SK-N-SH treated with all-trans-retinoic acid at 6 μM for 48 hours (cell line): ENCODE data around the gene KIF18B.

Experiments
- ATAC-seq: fragments of 200-7000 bp; cut with Tn5 transposase; 3 replicates; pipeline ENCODE4 v1.9.1; 2020; ENCODE audit warnings: mild to moderate bottlenecking, moderate library complexity
- ARNTL ChIP-seq: fragments of 450-650 bp; formaldehyde crosslinking; IDR thresholded peaks from 2 replicates; pipeline ENCODE4 v1.5.0; 2020; ENCODE audit warnings: low read depth, mild to moderate bottlenecking, moderate library complexity, borderline replicate concordance
- BACH2 ChIP-seq: fragments of 250-450 bp; sonication (Bioruptor Pico); IDR thresholded peaks from 2 replicates; pipeline ENCODE4 v1.9.0; 2021; ENCODE audit warnings: mild to moderate bottlenecking, borderline replicate concordance
- CREB5 ChIP-seq: fragments of 250-450 bp; sonication (Bioruptor Pico); IDR thresholded peaks from 2 replicates; pipeline ENCODE4 v1.5.1; 2020; ENCODE audit warnings: low read depth, mild to moderate bottlenecking, moderate library complexity
- CSDC2 ChIP-seq: fragments of 250-450 bp; sonication (Bioruptor Pico); IDR thresholded peaks from 2 replicates; pipeline ENCODE4 v1.5.0; 2020; ENCODE audit warnings: mild to moderate bottlenecking, moderate library complexity
- CSRNP3 ChIP-seq: fragments of 250-450 bp; sonication (Bioruptor Pico); IDR thresholded peaks from 2 replicates; pipeline ENCODE4 v1.5.1; 2021; ENCODE audit warnings: mild to moderate bottlenecking, moderate library complexity
- ESRRG ChIP-seq: fragments of 250-450 bp; sonication (Bioruptor Pico); IDR thresholded peaks from 2 replicates; pipeline ENCODE4 v1.6.1; 2021; ENCODE audit warnings: mild to moderate bottlenecking
- GLIS3 ChIP-seq: fragments of 250-450 bp; sonication (Bioruptor Pico); IDR thresholded peaks from 2 replicates; pipeline ENCODE4 v1.5.0; 2020; ENCODE audit warnings: mild to moderate bottlenecking, moderate library complexity
- ISL1 ChIP-seq: fragments of 250-450 bp; sonication (Bioruptor Pico); IDR thresholded peaks from 2 replicates; pipeline ENCODE4 v2.1.2; 2022; ENCODE audit warnings: mild to moderate bottlenecking, moderate library complexity
- OSR1 ChIP-seq: fragments of 250-450 bp; sonication (Bioruptor Pico); IDR thresholded peaks from 2 replicates; pipeline ENCODE4 v1.8.0; 2022; ENCODE audit warnings: moderate library complexity, mild to moderate bottlenecking, inconsistent platforms
- PATZ1 ChIP-seq: fragments of 250-450 bp; sonication (Bioruptor Pico); IDR thresholded peaks from 2 replicates; pipeline ENCODE4 v1.8.0; 2020; ENCODE audit warnings: mild to moderate bottlenecking, moderate library complexity, borderline replicate concordance
- POU6F1 ChIP-seq: fragments of 250-450 bp; sonication (Bioruptor Pico); IDR thresholded peaks from 2 replicates; pipeline ENCODE4 v1.8.0; 2021; ENCODE audit warnings: low read depth, mild to moderate bottlenecking, moderate library complexity, borderline replicate concordance
- PPARA ChIP-seq: fragments of 250-450 bp; sonication (Bioruptor Pico); IDR thresholded peaks from 2 replicates; pipeline ENCODE4 v1.5.0; 2020; ENCODE audit warnings: mild to moderate bottlenecking, borderline replicate concordance
- SNAI2 ChIP-seq: fragments of 250-450 bp; sonication (Bioruptor Pico); IDR thresholded peaks from 2 replicates; pipeline ENCODE4 v1.5.0; 2020; ENCODE audit warnings: mild to moderate bottlenecking, moderate library complexity
- TCF4 ChIP-seq: fragments of 250-450 bp; sonication (Bioruptor Pico); IDR thresholded peaks from 2 replicates; pipeline ENCODE4 v1.8.0; 2021; ENCODE audit warnings: mild to moderate bottlenecking, moderate library complexity, borderline replicate concordance
- TOX ChIP-seq: fragments of 250-450 bp; sonication (Bioruptor Pico); IDR thresholded peaks from 2 replicates; pipeline ENCODE4 v1.8.0; 2021; ENCODE audit warnings: mild to moderate bottlenecking, moderate library complexity, borderline replicate concordance
- TSHZ2 ChIP-seq: fragments of 250-450 bp; sonication (Bioruptor Pico); IDR thresholded peaks from 2 replicates; pipeline ENCODE4 v1.5.0; 2020; ENCODE audit warnings: mild to moderate bottlenecking, moderate library complexity
- ZC3H10 ChIP-seq: fragments of 250-450 bp; sonication (Bioruptor Pico); IDR thresholded peaks from 2 replicates; pipeline ENCODE4 v1.5.1; 2021; ENCODE audit warnings: mild to moderate bottlenecking, moderate library complexity
- ZFP3 ChIP-seq: fragments of 250-450 bp; sonication (Bioruptor Pico); IDR thresholded peaks from 2 replicates; pipeline ENCODE4 v1.5.0; 2020; ENCODE audit warnings: mild to moderate bottlenecking, moderate library complexity
- ZFP30 ChIP-seq: fragments of 450-650 bp; formaldehyde crosslinking; IDR thresholded peaks from 2 replicates; pipeline ENCODE4 v1.5.0; 2022; ENCODE audit warnings: mild to moderate bottlenecking, moderate library complexity
- ZNF8 ChIP-seq: fragments of 450-650 bp; formaldehyde crosslinking; IDR thresholded peaks from 2 replicates; pipeline ENCODE4 v1.5.0; 2020; ENCODE audit warnings: mild to moderate bottlenecking, moderate library complexity

KIF18B gene

GRCh38 chr17:44878627-44879221 lies 68.8 kb downstream of the KIF18B start:
- ATAC-seq, result peak; percentile 69
- TF ChIP-seq OSR1 (CRISPR knock-in tag), result no peak
- no peak for TF ChIP-seq TOX (CRISPR knock-in tag)

GRCh38 chr17:44877121-44877520 lies 70.5 kb downstream of the KIF18B start:
- no peak for TF ChIP-seq ZFP30 (CRISPR knock-in tag)
- no peak for TF ChIP-seq POU6F1 (CRISPR knock-in tag)
- TF ChIP-seq ZNF8 (CRISPR knock-in tag), result no peak
- no peak for TF ChIP-seq TCF4
- no peak for TF ChIP-seq ESRRG (CRISPR knock-in tag)
- no peak for TF ChIP-seq TSHZ2 (CRISPR knock-in tag)
- no peak for TF ChIP-seq PPARA
- TF ChIP-seq ZC3H10 (CRISPR knock-in tag), result no peak
- no peak for TF ChIP-seq ZFP3 (CRISPR knock-in tag)
- TF ChIP-seq GLIS3 (CRISPR knock-in tag), result no peak
- TF ChIP-seq CSDC2, result no peak
- TF ChIP-seq TOX (CRISPR knock-in tag), result no peak
- no peak for TF ChIP-seq ARNTL (CRISPR knock-in tag)
- TF ChIP-seq PATZ1 (CRISPR knock-in tag), result no peak
- no peak for TF ChIP-seq SNAI2 (CRISPR knock-in tag)
- TF ChIP-seq CREB5 (CRISPR knock-in tag), result no peak
- TF ChIP-seq ISL1 (CRISPR knock-in tag), result no peak
- no peak for ATAC-seq

GRCh38 chr17:44875761-44876160 lies 71.8 kb downstream of the KIF18B start:
- ATAC-seq, result no peak
- TF ChIP-seq CSRNP3 (CRISPR knock-in tag) (no peak), GLIS3 (CRISPR knock-in tag) (no peak), POU6F1 (CRISPR knock-in tag) (no peak), BACH2 (CRISPR knock-in tag) (no peak), CSDC2 (no peak), TCF4 (no peak)
